Activated naive CD4-positive, alpha-beta T cell treated with anti-CD3 and anti-CD28 coated beads, Interleukin-2, amount 10 ng/mL, durations not matched to agents 7 days and 5 days (primary cell): ENCODE results near the gene GSE1.

Source experiments
- CTCF ChIA-PET: fragments of 350-600 bp; sonication (Branson Sonifier 250); formaldehyde crosslinking; loops from one replicate; lab custom pipeline; 2021; ENCODE audit warnings: antibody characterized with exemption; lab: Charles Lee
- DNase-seq: peaks from one replicate; pipeline ENCODE4 v3.0.0-alpha.2; 2020
- H3K27ac Mint-ChIP-seq: one replicate; pipeline ENCODE4 v1.8.0; 2021; ENCODE audit warnings: mild to moderate bottlenecking, moderate library complexity, mixed read lengths
- H3K27me3 Mint-ChIP-seq: one replicate; pipeline ENCODE4 v1.8.0; 2021; ENCODE audit warnings: mild to moderate bottlenecking, mixed read lengths
- H3K36me3 Mint-ChIP-seq: one replicate; pipeline ENCODE4 v1.8.0; 2021; ENCODE audit warnings: mixed read lengths
- H3K4me1 Mint-ChIP-seq: one replicate; pipeline ENCODE4 v1.8.0; 2021; ENCODE audit warnings: mixed read lengths
- H3K4me3 Mint-ChIP-seq: one replicate; pipeline ENCODE4 v1.8.0; 2021; ENCODE audit warnings: mild to moderate bottlenecking, moderate library complexity, mixed read lengths
- H3K9me3 Mint-ChIP-seq: one replicate; pipeline ENCODE4 v1.8.0; 2021; ENCODE audit warnings: mixed read lengths

Gene GSE1

DNA sequence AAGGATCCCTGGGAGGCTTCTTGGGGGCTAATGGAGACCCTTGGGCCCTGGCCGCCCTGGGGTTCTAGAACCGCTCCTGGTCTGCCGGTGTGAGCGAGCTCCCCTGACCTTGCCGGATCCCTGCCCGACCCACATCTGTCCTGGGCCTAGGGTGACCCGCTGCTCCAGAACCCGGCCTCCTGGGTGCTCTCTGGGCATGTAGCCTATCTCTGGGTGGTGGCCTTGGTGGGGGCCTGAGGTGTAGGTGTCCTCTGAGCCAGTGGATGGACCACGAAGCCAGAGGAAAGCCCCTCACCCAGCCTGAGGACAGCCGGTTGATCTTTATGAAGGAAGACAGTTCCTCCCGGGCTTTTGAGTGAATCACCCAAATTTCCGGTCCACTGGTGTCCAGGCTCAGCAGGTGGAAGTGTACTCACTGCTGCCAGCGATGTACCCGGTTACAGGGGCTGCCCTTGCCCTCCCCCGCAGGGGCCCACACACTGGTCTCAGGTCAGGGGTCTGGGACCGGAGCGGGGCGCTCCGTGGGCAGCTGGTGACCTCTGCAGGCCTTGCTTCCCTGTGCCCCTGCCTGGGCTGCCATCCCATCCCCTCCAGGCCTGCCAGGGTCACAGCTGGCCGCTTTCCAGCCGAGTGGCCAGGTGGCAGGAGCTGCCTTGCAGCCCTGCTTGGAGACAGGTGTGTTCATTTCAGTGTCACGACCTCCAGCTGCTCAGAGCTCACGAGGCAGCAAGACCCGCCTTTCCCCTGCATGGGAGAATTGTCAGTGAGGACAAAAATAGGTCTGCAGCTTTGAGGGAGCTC, 10.5 kb upstream of the GSE1 start:
- peaks cover 6% of the 10 kb centered on the region for H3K4me1 Mint-ChIP-seq
- no peak overlapping the region for H3K27ac Mint-ChIP-seq
- DNase-seq, result no peak
- H3K9me3 Mint-ChIP-seq, result no peaks in the 10 kb centered on the region
- CTCF ChIA-PET, result no interaction called here
- no peak overlapping the region for H3K4me3 Mint-ChIP-seq
- no peaks in the 10 kb centered on the region for H3K36me3 Mint-ChIP-seq
- H3K27me3 Mint-ChIP-seq, result peaks cover 8% of the 10 kb centered on the region

DNA sequence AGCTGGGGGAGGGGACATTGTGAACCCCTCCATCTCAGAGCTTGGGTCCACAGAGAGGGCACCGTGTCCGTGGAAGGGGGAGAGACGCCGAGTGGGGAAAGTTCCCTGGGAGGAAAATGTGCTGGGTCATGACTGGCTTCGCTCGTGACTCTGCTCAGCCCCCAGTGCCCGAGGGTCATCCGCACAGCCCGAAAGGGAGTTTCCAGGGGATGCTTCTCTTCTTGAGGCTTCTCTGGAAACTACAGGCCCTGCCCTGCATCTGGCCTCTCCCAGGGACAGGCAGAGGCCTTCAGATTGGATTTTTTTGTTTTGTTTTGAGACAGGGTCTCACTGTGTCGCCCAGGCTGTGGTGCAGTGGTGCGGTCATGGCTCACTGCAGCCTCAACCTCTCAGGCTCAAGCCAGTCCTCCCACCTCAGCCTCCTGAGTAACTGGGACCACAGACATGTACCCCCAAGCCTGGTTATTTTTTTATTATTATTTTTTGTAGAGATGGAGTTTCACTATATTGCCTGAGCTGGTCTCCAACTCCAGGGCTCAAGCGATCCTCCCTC, 9.8 kb upstream of the GSE1 start:
- peaks cover 9% of the 10 kb centered on the region for H3K4me1 Mint-ChIP-seq
- H3K36me3 Mint-ChIP-seq, result no peaks in the 10 kb centered on the region

DNA sequence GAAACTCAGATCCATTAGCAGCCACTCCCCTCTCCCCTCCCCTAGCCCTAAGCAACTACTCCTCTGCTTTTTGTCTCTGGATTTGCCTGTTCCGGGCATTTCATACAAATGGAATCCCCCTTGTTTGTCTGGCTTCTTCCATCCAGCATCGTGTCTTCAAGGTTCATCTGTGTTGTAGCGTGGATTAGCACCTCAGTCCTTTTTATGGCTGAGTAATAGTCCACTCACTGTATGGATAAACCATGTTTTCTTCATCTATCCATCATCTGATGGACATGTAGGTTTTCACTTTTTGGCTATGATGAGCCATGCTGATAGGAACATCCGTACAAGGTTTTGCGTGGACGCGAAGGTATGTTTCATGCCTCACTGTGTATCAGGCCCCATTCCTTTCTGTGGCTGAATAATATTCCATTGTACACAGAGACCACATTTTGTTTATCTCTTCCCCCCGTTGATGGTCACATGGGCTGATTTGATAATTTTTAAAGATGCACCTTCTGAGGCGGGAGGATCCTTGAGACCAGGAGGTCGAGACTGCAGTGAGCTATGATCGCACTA, 8.9 kb upstream of the GSE1 start:
- DNase-seq, result no peak
- Mint-ChIP-seq H3K27me3 (peaks cover 24% of the 10 kb centered on the region), H3K9me3 (no peaks in the 10 kb centered on the region), H3K27ac (no peak overlapping the region), H3K4me1 (peaks cover 7% of the 10 kb centered on the region), H3K4me3 (no peak overlapping the region), H3K36me3 (no peaks in the 10 kb centered on the region)
- CTCF ChIA-PET, result no interaction called here

More for the DNA sequence above, 9.8 kb upstream of the GSE1 start:
- no peak for DNase-seq
- Mint-ChIP-seq H3K4me3 (no peak overlapping the region), H3K27me3 (peaks cover 14% of the 10 kb centered on the region), H3K27ac (no peak overlapping the region), H3K9me3 (no peaks in the 10 kb centered on the region)
- CTCF ChIA-PET, result no interaction called here

DNA sequence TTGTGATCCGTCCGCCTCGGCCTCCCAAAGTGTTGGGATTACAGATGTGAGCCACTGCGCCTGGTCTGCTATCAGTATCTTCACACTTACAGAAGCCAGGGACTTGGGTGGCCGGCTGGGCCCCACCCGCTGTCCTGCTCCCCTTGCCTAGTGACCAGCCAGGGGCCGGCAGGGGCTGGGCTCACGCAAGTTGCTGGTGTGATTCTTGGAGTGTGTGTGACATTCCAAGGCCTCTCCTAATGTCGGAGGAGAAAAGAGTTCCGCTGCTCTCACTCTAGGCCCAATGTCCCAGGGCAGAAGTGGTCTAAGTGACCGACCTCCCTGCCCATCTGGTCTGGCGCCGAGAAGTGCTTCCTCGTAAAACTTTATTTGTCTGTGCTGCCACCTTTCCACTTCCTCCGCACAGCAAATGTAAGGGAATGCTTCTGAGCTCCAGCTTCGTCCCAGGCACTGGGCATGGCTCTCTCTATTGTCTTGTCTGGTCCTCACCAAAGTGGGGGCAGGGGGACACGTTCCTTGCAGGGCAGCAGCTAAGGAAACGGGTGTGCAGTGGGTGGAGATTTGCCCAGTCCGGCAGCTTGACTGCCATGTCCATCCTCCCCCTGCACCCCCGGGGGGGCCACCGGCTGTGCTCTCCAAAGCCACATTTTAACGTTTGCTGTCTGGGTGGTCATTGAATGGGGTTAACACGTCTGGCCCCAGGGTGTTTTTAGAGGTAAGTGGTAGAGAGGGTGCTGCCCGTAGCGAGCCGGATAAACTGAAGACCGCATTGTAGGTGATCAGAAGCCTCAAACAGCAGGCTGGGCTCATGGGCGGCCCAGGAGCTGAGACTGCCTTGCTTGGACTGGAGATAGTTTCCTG, 7.8 kb upstream of the GSE1 start:
- Mint-ChIP-seq H3K27me3 (peaks cover 34% of the 10 kb centered on the region), H3K4me1 (peaks cover 12% of the 10 kb centered on the region), H3K36me3 (no peaks in the 10 kb centered on the region), H3K27ac (no peak overlapping the region), H3K9me3 (no peaks in the 10 kb centered on the region), H3K4me3 (no peak overlapping the region)
- DNase-seq, result no peak
- CTCF ChIA-PET, result interaction anchor here (0.9 to 8.4 kb wide), 3 partner anchors 12 to 187 kb away, joined by 3 to 93 read pairs (median 3); no protein-coding TSS in a partner anchor

DNA sequence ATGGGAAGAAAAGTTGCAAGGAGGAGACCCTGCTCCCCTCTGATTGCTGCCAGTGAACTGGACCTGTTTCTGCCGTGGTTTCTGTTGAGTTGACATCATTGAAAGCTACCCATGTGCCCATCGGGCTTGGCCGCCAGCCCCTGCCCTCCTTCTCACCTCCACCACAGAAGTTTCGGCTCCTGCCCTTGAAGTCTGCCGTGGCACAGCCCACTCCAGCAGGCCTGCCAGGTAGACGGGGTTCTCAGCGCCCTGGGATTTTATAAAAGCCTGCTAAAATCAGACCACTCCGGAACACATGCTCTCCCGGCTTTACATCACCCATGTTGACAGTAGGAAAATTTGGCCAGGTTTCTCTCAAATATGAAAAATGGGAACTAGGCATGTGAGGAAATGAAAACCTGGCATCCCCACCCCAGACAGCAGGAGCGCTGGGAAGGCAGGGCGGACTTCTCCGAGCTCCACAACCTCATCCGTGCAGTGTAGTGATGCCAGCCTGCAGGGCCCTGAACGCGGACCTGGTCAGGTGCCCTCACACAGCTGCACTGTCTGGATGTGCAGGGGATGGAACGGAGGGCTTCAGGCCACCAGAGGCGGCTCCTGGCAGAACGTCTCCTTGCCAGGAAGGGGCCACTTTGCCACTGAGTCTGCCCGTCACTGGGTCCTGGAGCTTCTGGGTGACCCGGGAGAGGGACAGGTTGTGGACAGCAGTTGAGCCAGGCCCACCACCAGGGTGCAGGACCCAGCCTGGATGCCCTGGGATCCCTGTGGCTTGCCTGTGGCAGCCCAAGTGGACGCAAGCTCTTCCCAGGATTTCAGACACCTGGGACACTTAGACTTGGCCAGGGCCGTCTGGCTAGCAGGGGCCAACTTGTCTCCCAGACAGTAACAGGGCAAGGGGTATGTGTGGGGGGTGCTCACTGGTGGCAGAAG, 6.9 kb upstream of the GSE1 start:
- Mint-ChIP-seq H3K36me3 (no peaks in the 10 kb centered on the region), H3K27me3 (peaks cover 43% of the 10 kb centered on the region), H3K9me3 (no peaks in the 10 kb centered on the region), H3K4me3 (no peak overlapping the region), H3K27ac (no peak overlapping the region), H3K4me1 (peaks cover 20% of the 10 kb centered on the region)
- CTCF ChIA-PET, result interaction anchor here (0.9 to 8.4 kb wide), 4 partner anchors 10 to 188 kb away, joined by 3 to 93 read pairs (median 6); no protein-coding TSS in a partner anchor
- no peak for DNase-seq

DNA sequence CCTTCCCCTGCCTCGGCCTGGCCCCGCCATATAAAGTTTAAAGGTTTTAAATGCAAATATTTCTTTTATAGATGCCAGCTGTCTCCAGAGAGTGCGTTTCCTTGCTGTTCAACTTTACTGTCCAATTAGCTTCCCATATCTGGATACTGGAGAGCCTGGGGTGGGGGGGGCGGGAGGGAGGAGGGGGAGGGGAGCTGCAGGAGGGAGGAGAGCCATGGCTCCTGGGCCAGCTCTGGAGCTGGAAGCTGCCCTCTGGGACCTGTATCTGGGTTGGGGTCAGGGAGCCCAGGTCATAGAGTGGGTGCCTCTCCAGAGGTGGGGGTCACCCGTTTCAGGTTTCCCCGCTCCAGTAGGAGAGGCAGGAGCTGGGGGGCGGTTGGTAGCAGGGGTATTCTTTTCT, 6.2 kb upstream of the GSE1 start:
- Mint-ChIP-seq H3K4me1 (peaks cover 20% of the 10 kb centered on the region), H3K4me3 (no peak overlapping the region), H3K27me3 (peaks cover 47% of the 10 kb centered on the region), H3K27ac (no peak overlapping the region), H3K36me3 (no peaks in the 10 kb centered on the region), H3K9me3 (no peaks in the 10 kb centered on the region)
- CTCF ChIA-PET, result interaction anchor here (1.5 to 8.4 kb wide), 2 partner anchors 9 to 188 kb away, joined by 10 to 93 read pairs; no protein-coding TSS in a partner anchor
- DNase-seq, result no peak

DNA sequence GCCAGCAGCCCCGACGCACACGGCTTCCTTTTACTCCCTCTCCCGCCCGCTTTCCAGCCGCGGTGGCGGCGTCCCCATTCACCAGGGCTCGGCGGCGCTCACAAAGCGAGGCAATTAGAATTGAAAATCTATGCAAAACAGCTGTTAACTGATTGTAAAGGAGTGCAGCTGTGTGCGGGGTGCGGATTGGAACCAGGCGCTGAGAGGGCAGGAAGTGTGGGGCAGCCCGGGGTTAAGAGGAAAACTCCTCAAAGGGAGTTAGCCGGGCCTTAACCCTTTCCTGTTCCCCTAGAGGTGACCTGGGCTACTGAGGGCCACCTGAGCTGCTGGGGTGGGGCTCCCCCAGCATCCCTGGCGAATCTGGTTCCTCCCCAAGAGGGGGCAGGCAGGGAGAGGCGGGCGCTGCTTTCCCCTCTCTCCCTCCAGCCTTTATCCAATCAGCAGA, 5.8 kb upstream of the GSE1 start:
- CTCF ChIA-PET, result interaction anchor here (1.5 to 8.4 kb wide), 2 partner anchors 9 to 189 kb away, joined by 10 to 93 read pairs; no protein-coding TSS in a partner anchor
- H3K4me3 Mint-ChIP-seq, result no peak overlapping the region
- H3K4me1 Mint-ChIP-seq, result peaks cover 21% of the 10 kb centered on the region
- H3K27ac Mint-ChIP-seq, result no peak overlapping the region
- DNase-seq, result peak; percentile 37
- H3K36me3 Mint-ChIP-seq, result no peaks in the 10 kb centered on the region
- no peaks in the 10 kb centered on the region for H3K9me3 Mint-ChIP-seq
- peaks cover 51% of the 10 kb centered on the region for H3K27me3 Mint-ChIP-seq

DNA sequence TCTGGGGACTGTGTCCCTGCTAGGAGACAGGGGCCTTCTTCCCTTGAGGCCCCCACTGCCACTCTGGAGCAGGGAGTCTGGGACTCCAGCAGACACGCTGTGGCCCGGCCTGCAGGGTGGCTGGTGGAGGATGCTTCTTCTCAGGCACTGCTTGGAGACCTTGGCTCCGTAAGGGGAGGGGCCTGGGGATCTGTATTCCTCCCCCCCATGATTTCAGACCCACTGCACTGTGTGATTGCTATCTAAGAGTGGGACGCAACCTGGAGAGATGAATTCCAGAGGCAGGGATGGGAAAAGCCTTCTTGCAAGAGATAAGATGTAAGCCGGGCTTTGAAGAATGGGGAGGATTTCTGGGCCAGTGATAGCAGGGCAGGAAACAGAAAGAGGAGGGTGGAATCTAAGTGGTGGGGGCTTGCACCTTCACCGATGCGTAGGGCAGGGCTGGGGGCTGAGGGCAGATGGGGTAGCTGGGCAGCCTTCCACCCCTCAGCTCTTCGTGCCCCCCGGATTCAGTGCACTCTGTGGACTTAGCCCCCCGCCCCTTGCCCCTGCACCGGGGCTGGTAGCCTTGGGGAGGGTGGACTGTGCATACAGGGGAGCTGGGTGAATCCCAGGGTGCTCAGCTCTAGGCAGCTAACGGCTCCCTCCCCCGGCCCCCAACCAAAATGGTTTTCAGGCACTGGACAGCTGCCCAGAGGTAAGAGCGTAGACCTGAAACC, 5.2 kb upstream of the GSE1 start:
- no peak overlapping the region for H3K27ac Mint-ChIP-seq
- H3K36me3 Mint-ChIP-seq, result no peaks in the 10 kb centered on the region
- CTCF ChIA-PET, result interaction anchor here (0.8 to 8.4 kb wide), 4 partner anchors 8 to 189 kb away, joined by 3 to 93 read pairs (median 6); no protein-coding TSS in a partner anchor
- H3K9me3 Mint-ChIP-seq, result no peaks in the 10 kb centered on the region
- no peak for DNase-seq
- H3K27me3 Mint-ChIP-seq, result peaks cover 57% of the 10 kb centered on the region
- H3K4me3 Mint-ChIP-seq, result no peak overlapping the region
- H3K4me1 Mint-ChIP-seq, result peaks cover 25% of the 10 kb centered on the region

DNA sequence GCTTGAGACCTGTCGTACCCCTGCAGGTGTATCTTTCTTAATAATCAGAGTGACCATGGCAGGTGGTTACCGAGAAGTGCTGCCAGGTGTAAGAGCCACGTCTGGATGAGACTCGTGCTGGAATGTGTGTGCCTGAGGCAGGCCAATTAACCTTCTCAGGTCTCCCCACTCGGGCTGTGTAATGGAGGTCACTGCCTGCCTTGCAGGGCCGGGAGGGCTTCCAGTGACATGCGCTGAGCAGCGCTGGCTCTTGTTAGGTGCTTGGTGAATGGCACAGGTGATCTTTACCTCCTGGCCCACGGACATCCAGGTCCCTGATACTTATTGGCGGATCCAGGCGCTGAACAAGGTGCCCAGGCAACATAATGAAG, 4.6 kb upstream of the GSE1 start:
- Mint-ChIP-seq H3K4me3 (no peak overlapping the region), H3K4me1 (peaks cover 25% of the 10 kb centered on the region), H3K27me3 (peaks cover 62% of the 10 kb centered on the region), H3K9me3 (no peaks in the 10 kb centered on the region), H3K27ac (no peak overlapping the region), H3K36me3 (no peaks in the 10 kb centered on the region)
- DNase-seq, result no peak
- CTCF ChIA-PET, result interaction anchor here (0.8 to 8.4 kb wide), 4 partner anchors 58 to 190 kb away, joined by 3 to 93 read pairs (median 4); no protein-coding TSS in a partner anchor

DNA sequence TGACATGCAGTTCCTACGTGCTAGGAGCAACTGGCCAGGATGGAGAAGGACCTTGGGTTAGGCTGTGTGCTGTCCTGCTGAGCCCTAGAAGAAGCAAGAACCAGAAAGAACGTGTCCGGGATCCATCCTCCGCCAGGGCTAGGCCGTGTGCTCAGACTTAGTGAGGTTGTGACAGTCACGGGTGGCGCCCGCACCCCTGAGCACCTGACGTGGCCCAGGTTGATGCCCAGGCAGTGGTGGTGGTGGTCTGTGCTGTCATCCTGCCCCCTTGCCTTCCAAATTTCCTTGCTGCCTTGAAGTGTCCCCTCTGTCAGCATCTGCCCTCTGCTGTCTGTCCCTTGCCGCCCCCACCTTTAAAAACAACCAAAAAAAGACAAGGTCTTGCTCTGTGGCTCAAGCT, 4.2 kb upstream of the GSE1 start:
- Mint-ChIP-seq H3K36me3 (no peaks in the 10 kb centered on the region), H3K27me3 (peaks cover 66% of the 10 kb centered on the region), H3K27ac (no peak overlapping the region), H3K9me3 (no peaks in the 10 kb centered on the region), H3K4me1 (peaks cover 25% of the 10 kb centered on the region), H3K4me3 (no peak overlapping the region)
- CTCF ChIA-PET, result interaction anchor here (0.6 to 8.4 kb wide), 13 partner anchors 40 to 305 kb away, joined by 3 to 93 read pairs (median 5); no protein-coding TSS in a partner anchor
- DNase-seq, result no peak

DNA sequence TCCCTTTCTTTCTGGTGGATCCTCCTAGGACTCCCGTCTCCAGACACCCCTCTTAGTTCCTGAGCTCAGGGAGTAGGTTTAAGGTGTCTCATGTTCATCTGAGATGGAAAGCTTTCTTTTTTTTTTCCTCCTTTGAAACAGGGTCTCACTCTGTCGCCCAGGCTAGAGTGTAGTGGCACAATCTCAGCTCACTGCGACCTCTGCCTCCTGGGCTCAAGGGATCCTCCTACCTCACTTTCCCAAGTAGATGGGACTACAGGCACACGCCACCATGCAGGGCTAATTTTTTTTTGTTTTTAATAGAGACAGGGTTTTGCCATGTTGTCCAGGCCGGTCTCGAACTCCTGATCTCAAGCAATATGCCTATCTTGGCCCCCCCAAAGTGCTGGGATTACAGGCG, 3.6 kb upstream of the GSE1 start:
- Mint-ChIP-seq H3K36me3 (no peaks in the 10 kb centered on the region), H3K4me3 (no peak overlapping the region), H3K4me1 (peaks cover 25% of the 10 kb centered on the region), H3K27me3 (peaks cover 72% of the 10 kb centered on the region), H3K9me3 (no peaks in the 10 kb centered on the region), H3K27ac (no peak overlapping the region)
- CTCF ChIA-PET, result interaction anchor here (0.6 to 8.4 kb wide), 19 partner anchors 40 to 306 kb away, joined by 3 to 93 read pairs (median 5); no protein-coding TSS in a partner anchor
- DNase-seq, result no peak

DNA sequence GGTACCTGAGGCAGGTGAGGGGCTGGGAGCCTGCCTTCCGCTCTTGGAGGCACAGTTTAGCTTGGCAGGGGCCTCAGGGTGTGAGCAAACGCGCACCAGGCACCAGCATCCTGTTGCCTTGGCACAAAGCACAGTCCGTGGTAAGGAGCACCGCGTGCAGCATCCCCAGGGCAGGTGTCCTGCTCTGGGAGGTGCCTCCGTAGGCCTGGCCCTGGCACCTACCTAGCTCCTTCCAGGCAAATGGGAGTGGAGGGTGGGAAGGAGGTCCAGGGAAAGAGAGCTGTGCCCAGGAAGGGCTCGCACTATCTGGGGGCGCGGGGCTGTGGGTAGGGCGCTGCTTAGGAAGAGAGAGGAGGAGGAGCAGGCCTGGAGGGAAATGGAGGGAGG, 3.1 kb upstream of the GSE1 start:
- peaks cover 26% of the 10 kb centered on the region for H3K4me1 Mint-ChIP-seq
- CTCF ChIA-PET, result interaction anchor here (0.6 to 8.4 kb wide), 24 partner anchors 40 to 897 kb away, joined by 3 to 93 read pairs (median 4); no protein-coding TSS in a partner anchor

More for the DNA sequence above, 3.1 kb upstream of the GSE1 start:
- no peaks in the 10 kb centered on the region for H3K9me3 Mint-ChIP-seq
- no peak overlapping the region for H3K27ac Mint-ChIP-seq
- H3K27me3 Mint-ChIP-seq, result peaks cover 78% of the 10 kb centered on the region
- DNase-seq, result no peak
- H3K4me3 Mint-ChIP-seq, result no peak overlapping the region
- no peaks in the 10 kb centered on the region for H3K36me3 Mint-ChIP-seq
